GM15510 (cell line): Measurements from ENCODE around the gene MYF5.

Experiments
- POLR2A ChIP-seq: IDR thresholded peaks from 3 replicates; pipeline ENCODE4 v1.6.1; 2011; ENCODE audit warnings: borderline replicate concordance; ENCODE audit not compliant: insufficient read length; ENCODE audit errors: extremely low read depth

MYF5 gene

DNA sequence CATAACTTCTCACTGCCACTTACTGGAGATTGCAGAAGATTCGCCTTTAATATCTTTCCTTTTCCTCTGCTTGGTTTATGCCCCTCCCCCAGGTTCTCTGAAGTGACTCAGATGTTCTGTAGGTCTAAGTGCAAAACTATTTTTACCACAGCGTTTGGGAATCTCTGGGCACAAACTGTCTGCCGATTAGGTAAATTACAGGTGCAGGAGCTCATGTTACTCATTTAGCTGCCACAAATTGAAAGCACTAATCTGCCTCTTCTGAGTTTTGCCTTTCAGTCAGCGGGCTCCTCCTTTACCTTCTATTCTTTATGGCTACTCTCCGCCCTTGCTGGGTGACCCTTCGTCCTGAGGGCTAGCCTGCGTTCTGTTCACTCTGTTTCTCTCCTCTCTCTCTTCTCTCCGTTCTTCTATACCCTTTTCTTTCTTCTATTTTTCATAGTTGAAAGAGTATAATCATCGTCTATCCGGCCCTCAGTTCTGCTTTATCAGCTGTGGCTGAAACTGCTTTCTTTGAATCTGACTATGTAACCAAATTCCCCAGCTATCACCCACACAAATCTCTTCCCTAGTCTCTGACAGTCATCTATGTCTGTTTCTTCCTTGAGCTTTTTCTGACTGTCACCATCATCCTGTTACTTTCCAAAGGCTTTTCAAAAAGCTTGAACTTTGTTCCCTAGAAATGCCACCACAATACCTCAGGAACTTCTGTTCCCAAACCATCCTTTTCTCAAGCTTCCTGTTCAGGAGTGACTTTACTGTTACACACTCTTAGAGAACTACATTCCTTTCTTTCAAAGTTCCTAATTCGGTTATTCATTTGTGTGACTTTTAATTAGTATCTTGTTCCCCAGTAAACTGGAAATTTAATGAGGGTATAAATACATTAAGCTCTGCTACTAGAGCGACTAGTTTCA lies 13.6 kb upstream of the MYF5 start:
- TF ChIP-seq POLR2A = no peak

DNA sequence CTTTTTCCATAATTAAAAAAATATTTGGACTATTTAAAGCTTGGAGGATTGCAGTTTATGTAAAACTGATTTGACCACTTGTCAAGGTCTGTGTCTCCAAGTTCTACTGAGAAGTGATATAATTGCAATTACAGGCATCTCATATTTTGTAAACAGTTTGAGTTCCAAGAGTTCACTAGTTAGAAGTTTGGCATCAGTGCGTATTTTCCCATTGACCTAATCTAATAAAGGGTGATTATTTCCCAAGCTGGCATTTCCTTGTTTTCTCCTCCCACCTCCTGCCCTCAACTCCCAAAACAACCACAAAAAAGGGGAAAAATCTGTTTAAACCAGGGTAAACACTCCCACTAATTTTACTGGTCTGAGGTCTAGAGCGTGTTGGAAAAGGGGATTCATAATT lies 12.3 kb upstream of the MYF5 start:
- no peak for TF ChIP-seq POLR2A

DNA sequence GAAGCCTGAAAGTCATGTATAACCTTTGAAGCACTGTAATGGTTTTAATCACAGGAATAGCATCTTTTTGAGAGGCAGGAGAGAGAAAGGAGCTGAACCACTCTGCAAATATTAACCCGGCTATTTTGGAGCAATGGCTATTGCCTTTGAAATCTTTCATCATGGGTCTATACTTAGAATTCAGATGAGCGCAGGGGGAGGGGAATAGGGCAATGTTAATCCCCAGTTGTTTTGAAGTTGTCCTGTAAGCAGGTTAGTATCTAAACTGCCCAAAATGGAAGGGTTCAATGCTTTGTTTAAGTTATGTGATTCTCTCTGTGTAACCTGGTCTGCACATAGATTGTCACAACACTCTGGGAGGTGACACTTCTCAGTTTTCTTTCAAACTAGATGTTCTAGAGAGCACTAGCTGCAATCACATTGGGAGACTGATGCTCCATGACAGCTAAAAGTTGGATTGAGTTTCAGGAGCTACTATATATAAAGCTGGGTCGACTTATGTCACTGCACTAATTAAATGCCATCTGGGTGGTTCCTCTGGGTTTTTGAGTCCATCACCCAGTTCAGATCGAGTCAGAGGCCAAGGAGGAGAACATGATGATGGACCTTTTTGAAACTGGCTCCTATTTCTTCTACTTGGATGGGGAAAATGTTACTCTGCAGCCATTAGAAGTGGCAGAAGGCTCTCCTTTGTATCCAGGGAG lies 9.4 kb upstream of the MYF5 start, which contains the start of gene MYF6:
MYF6 (plus strand) TSS at position 509 of the 704 bp plus-strand sequence; CDS start at position 595, 86 bp downstream.
- no peak for TF ChIP-seq POLR2A

DNA sequence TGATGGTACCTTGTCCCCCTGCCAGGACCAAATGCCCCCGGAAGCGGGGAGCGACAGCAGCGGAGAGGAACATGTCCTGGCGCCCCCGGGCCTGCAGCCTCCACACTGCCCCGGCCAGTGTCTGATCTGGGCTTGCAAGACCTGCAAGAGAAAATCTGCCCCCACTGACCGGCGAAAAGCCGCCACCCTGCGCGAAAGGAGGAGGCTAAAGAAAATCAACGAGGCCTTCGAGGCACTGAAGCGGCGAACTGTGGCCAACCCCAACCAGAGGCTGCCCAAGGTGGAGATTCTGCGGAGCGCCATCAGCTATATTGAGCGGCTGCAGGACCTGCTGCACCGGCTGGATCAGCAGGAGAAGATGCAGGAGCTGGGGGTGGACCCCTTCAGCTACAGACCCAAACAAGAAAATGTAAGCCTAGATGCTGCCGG lies 8.9 kb upstream of the MYF5 start:
- no peak for TF ChIP-seq POLR2A

DNA sequence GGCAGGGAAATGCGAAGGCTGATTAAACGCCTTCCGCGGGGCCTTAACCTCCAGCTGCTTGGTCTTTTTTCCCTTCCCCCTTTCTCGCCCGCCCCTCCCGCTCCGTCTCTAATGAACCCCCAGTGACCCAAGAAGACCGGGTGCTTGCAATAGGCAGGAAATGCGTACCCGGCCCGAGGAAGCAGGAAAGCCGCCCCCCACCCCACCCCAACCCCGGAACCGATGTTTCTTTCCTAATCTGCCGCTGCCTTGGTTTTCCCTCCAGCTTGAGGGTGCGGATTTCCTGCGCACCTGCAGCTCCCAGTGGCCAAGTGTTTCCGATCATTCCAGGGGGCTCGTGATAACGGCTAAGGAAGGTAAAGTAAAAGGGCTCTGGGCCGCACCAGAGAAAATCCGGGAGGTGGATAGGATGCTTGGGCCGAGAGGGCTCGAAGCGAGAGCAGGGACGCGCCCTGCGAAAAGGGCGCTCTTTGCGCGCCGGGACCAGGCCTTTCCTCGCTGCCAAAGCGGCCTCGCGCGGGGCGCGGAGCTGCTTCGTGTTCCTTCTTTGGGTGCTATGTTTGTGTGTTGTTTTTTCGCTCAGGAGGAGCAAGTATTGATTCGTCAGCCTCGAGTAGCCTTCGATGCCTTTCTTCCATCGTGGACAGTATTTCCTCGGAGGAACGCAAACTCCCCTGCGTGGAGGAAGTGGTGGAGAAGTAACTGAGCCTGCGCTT lies 8.3 kb upstream of the MYF5 start:
- TF ChIP-seq POLR2A = no peak

DNA sequence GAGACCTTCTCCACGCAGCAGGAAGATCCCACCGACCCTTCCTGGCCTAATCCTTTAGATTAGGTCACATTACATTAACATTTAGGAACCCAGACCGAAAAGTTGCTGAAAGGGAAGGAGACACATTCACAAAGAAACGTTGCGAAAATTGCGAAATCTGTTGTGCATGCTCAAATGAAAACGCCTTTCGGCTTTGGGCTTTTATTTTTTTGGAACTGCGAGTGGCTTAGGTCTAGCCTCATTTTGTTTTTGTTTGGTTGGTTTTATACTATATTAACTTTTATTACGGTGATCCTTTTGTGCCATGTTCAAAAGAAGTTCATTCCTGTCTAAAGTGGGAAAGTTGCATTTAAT lies 7.8 kb upstream of the MYF5 start:
- no peak for TF ChIP-seq POLR2A

DNA sequence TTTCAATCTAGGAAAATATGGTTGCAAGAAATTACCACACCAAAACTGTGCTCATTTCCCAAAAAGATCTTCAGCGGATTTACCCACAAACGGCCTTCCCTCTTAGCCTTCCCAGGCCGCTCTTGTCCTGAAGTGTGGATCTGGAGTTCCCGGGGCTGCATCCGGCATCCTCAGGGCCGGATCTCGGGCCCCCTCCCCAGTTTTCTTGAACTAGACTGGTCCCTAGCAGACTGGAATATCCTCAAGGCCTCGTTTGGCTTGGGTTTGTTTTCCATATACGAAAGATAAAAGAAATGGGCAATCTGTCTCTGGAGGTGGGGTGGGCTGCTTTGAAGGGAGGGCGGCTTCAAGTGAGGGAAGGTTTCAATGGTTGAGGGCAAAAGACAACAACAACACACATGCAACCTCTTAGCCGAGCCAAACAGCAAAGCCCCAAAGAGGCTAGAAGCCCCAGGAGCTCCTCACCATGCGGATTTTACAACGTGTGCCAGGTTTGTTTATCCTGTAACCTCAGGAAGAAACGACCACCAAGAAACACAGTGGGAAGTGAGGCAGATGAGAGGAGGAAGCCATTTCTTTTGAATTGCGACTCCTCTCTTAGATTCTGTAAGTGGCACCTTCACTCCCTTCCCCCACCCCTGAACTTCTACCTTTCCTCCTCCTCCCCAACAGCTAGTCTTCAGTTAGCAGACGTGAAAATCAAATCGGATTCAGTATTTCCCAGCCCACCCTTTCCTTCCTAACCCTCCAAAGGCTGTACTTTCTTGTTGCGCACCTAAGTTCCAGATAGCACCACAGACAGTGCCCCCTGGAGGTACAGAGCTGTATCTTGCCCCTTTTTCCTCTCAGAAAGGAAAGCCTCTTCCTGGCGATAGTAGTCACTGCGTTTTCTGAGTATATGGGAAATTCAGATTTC lies 6.6 kb upstream of the MYF5 start:
- no peak for TF ChIP-seq POLR2A

DNA sequence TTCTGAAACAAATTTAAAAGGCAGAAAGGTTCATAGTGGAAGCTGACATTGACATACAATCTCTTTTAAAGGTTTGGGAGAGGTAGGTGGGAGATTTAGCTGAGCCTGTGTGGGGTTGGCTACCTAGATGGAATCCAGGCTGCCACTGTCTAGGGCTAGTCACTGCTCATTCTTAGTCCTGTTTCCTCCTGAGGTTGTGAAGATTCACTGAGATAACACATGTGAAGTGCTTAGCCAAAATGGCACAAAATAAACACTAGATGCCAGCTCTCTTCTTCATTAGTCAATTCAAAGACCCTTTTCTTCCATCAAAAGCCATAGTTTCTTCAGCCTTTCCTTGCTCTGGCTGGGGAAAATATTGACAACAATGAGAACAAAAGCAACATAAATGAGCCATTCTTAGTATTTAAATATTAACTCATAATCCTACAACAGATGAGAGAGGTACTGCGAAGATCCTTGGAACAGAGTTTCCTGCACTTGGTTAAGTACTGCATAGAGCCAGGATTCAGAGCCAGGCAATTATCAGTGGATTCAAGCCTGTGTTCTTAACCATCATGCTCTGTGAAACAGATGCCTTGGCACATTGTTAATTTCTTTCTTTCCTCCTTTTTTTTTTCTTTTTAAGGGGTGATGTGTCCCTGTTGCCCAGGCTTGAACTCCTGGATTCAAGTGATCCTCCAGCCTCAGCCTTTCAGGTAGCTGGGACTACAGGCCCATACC lies 5.8 kb upstream of the MYF5 start:
- TF ChIP-seq POLR2A = no peak

DNA sequence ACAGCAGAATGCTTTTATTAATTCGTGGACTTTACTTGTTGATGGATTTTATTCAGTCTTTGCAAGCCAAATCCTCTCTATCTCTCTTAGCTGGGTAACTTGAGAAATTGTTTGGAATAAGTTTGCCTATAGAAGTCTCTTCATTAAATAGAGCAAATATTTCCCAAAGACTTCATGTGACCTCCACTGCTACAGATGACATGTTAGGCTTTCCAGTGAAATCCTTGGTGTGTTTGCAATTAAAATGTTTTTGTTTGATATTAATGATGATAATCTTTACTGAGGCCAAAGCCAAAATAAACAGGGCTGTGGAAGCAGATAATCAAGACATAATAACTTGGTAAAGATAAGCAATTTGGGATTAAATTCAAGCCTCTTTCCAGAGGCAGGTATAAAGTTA lies 4.8 kb upstream of the MYF5 start:
- TF ChIP-seq POLR2A = no peak

DNA sequence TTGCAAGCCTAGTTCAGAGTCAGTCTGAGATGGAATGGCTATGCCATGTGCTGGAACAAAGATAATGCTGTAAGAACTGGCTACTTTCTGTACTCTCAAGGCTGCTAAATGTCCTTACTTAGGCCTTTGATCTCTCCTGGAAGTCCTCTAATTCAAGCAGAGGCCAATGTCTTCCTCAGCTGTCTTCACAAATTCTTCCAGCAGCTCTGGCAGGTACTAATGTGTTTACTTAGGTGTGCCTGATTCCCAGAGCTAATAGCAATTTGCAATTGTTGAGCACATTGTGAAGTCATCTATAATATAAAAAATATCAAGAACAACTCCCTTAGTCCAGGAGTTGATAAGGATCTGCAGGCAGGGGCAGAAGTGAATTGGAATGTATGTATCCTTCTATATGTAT lies 3.8 kb upstream of the MYF5 start:
- no peak for TF ChIP-seq POLR2A

DNA sequence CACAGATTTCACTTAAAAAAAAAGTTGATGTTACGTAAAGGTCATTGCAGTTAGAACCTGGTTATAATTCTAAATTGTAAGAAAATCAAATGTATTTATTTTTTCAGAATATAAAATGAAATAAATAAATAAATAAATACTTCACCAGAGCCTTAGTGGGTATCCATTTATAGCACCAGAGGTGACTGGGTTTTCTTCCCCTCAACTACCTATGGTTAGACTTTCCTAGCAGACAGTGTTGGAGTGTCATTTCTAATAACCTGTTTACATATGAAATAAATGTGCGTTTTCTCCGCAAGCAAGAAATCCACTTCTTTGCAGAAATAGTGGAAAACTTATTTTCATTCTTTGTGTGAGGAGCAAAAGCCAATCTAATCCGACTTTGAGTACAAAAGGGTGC lies 3.3 kb upstream of the MYF5 start:
- no peak for TF ChIP-seq POLR2A

DNA sequence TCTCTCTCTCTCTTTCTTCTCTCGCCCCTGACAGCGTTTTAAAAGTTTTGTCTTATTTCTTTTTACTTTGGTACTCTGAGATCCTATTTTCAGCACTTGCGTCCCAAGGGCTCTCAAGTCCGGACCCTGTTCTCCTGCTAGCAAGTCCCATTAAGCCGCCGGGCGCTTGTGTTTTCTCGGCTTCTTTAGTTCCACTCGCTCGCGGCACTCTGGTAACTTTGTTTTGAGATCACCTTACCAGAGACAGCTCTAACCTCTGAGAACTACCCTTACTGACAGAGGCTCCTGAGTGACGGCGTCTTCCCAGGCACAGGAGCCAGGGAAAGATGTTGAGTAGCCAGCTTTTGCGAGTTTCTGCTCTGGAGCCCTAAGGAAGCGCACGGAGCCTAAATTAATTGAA lies 2.7 kb upstream of the MYF5 start:
- no peak for TF ChIP-seq POLR2A

DNA sequence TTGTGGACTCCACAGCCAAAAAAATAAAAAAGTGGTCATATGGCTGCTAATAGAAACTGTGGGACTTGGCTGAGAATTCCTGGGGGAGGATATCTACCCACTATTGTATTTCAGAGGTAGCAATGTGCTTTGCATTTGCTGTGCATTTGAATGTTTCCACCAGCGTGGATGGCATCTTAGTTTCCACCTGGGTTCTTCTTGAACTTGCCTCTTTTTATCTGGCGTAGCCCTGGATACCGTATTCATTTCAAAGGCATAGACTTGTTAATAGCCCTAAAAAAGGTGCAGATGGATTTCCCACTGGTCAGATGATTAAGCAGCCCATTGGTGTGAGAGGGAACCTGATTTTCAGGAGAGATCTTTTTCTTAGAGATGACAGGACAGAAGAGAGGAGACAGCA lies 1.9 kb upstream of the MYF5 start:
- TF ChIP-seq POLR2A = no peak

DNA sequence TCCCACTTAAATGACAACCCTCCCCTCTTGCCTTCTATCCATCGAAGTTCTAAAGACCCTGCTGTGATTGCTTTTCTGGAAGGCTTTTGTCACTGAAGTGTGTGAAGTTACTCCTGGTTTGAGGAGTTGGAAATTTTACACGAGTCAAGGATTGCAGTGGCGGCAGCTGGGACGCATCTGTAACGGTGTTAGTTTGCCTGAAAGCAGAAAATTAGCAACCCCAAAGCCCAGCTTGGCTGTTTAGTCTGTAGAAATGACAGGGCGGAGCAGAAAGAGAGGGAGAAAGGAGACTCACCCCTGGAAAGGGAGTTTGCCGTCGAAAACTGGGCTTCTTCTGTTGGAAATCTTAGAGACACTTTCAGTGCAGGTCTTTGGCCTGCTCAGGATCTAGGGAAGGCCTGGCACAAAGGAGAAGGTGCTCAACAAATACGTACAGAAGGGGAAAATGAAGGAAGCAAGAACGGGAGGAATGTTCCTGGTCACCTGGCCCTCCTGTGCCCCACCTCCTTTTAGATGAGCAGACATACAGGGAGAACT lies 931 bp upstream of the MYF5 start:
- no peak for TF ChIP-seq POLR2A

DNA sequence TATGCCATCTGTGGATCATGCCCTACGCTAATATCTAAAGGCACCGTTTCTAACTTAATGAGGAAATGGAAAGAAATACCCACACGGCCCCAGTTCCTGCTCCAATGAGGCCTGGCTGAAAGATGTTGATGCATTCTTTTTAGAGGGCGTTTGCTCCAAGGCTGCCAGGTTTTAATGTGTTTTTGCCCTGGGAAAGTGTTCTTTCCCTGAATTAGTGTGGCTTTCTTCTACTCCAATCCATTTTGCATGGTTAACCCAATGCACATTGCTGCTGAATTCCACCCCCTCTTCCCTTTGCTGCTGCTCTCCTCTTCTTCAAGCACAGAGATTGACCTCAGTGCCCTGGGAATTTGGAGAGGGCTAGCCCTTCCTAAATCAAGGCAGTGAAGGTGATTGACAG lies 1.1 kb downstream of the MYF5 start:
- TF ChIP-seq POLR2A = no peak
